B cell (primary cell): ENCODE data around the gene GNA12. TPM values are rescaled to one million over a fixed set of nuclear protein-coding genes. Genes with fewer than 3 reads are reported as not detected.
A peak's percentile ranks its signal among the peaks of the same experiment; 100 is the strongest.

Experiments
- ATAC-seq: fragments of 200-7000 bp; cut with Tn5 transposase; one replicate; pipeline ENCODE4 v1.10.0; 2021; ENCODE audit warnings: low read depth, mild to moderate bottlenecking, moderate number of reproducible peaks, moderate library complexity
- CTCF ChIA-PET: fragments of 350-600 bp; sonication (Branson Sonifier 250); formaldehyde crosslinking; loops from one replicate; lab custom pipeline; 2021; ENCODE audit warnings: antibody characterized with exemption, inconsistent platforms; lab: Charles Lee
- POLR2A ChIA-PET: fragments of 350-600 bp; sonication (Branson Sonifier 250); formaldehyde crosslinking; loops from one replicate; lab custom pipeline; 2021; ENCODE audit warnings: antibody characterized with exemption; lab: Charles Lee
- DNase-seq: peaks from one replicate; pipeline ENCODE4 v3.0.0; 2013
- H2AFZ ChIP-seq: 2 replicates; pipeline ENCODE4 v1.6.1; 2012; ENCODE audit warnings: mild to moderate bottlenecking, low read depth, low read length; ENCODE audit not compliant: insufficient read depth, poor library complexity, severe bottlenecking
- H3K27ac ChIP-seq, 2 donors: 1 replicate in 1 of 2; 2 replicates in 1 of 2; pipeline ENCODE4 v1.5.1; 2012 to 2013; ENCODE audit warnings: low read length in 2 of 2, mild to moderate bottlenecking in 2 of 2, moderate library complexity in 1 of 2
- H3K27me3 ChIP-seq, 4 experiments: fragments of 200-600 bp in 1 of 4; sonication (generic) in 1 of 4; replicated peaks in 1 of 4; 1 replicate in 2 of 4; 2 replicates in 2 of 4; pipeline versions ENCODE4 v1.6.1 to v1.7.0; 2013 to 2016; ENCODE audit warnings: low read length in 3 of 4, mild to moderate bottlenecking in 2 of 4, mixed read lengths in 1 of 4, moderate library complexity in 1 of 4; ENCODE audit not compliant: insufficient read depth in 4 of 4, control insufficient read depth in 3 of 4; ENCODE audit errors: control extremely low read depth in 1 of 4
- H3K36me3 ChIP-seq, 2 experiments: replicated peaks in 1 of 2; 1 replicate in 1 of 2; 2 replicates in 1 of 2; pipeline versions ENCODE4 v1.6.1 to v1.7.1; 2013; ENCODE audit warnings: low read length in 1 of 2; ENCODE audit not compliant: insufficient read depth in 2 of 2, control insufficient read depth in 1 of 2; ENCODE audit errors: control extremely low read depth in 1 of 2, extremely low read depth in 1 of 2
- H3K4me1 ChIP-seq, 2 donors: fragments of 200-600 bp in 1 of 2; sonication (generic) in 1 of 2; 1 replicate in 1 of 2; 2 replicates in 1 of 2; pipeline versions ENCODE4 v1.5.1 to v1.6.1; 2013 to 2017; ENCODE audit warnings: low read length in 2 of 2; ENCODE audit not compliant: control insufficient read depth in 2 of 2, insufficient read depth in 2 of 2
- H3K4me2 ChIP-seq: replicated peaks from 2 replicates; pipeline ENCODE3; 2012; ENCODE audit warnings: mild to moderate bottlenecking, low read depth, low read length; ENCODE audit not compliant: poor library complexity, severe bottlenecking
- H3K4me3 ChIP-seq, 5 experiments: fragments of 200-600 bp in 1 of 5; sonication (generic) in 1 of 5; 1 replicate in 3 of 5; 2 replicates in 2 of 5; pipeline versions ENCODE4 v1.5.1 to v1.7.0; 2011 to 2016; ENCODE audit warnings: low read length in 4 of 5, mild to moderate bottlenecking in 4 of 5, low read depth in 2 of 5, control low read depth in 1 of 5, moderate library complexity in 1 of 5; ENCODE audit not compliant: insufficient read depth in 1 of 5; ENCODE audit errors: control extremely low read depth in 1 of 5, extremely low read depth in 1 of 5
- H3K79me2 ChIP-seq: fragments of 200-600 bp; sonication (generic); one replicate; pipeline ENCODE4 v1.6.0; 2016; ENCODE audit warnings: low read length; ENCODE audit not compliant: control insufficient read depth, insufficient read depth
- H3K9ac ChIP-seq: fragments of 200-600 bp; sonication (generic); 2 replicates; pipeline ENCODE4 v1.6.1; 2017; ENCODE audit warnings: mild to moderate bottlenecking, low read length, moderate library complexity
- H3K9me3 ChIP-seq, 3 donors: one replicate each; pipeline versions ENCODE4 v1.6.1 to v1.7.1; 2013; ENCODE audit warnings: low read length in 2 of 3; ENCODE audit not compliant: control insufficient read depth in 2 of 3, insufficient read depth in 1 of 3; ENCODE audit errors: control extremely low read depth in 1 of 3
- H4K20me1 ChIP-seq: 2 replicates; pipeline ENCODE4 v1.6.0; 2012; ENCODE audit warnings: mild to moderate bottlenecking, low read length; ENCODE audit not compliant: insufficient read depth, control insufficient read depth, poor library complexity, severe bottlenecking
- H3K27ac Mint-ChIP-seq: one replicate; pipeline ENCODE4 v1.8.0; 2021; ENCODE audit warnings: mixed read lengths
- H3K27me3 Mint-ChIP-seq: one replicate; pipeline ENCODE4 v1.8.0; 2021; ENCODE audit warnings: mixed read lengths
- H3K4me1 Mint-ChIP-seq: one replicate; pipeline ENCODE4 v1.8.0; 2021; ENCODE audit warnings: mixed read lengths
- H3K4me3 Mint-ChIP-seq: one replicate; pipeline ENCODE4 v1.8.0; 2021; ENCODE audit warnings: mixed read lengths
- H3K9me3 Mint-ChIP-seq: one replicate; pipeline ENCODE4 v1.8.0; 2022; ENCODE audit warnings: mixed read lengths; ENCODE audit not compliant: insufficient read depth
- EZH2 ChIP-seq: IDR thresholded peaks from 2 replicates; pipeline ENCODE4 v1.6.1; 2012; ENCODE audit warnings: borderline replicate concordance, low read depth, mild to moderate bottlenecking, moderate library complexity, low read length; ENCODE audit not compliant: insufficient read depth, poor library complexity, severe bottlenecking
- WGBS: methylation state at CpG from one replicate; pipeline ENCODE4 v1.1.5; 2013; ENCODE audit warnings: missing lambda C conversion rate; ENCODE audit not compliant: insufficient coverage; 5-methylcytosine and 5-hydroxymethylcytosine counted together
- intact Hi-C: fragments of 100-400 bp; cut with micrococcal nuclease; formaldehyde crosslinking; loops from one replicate; pipeline ENCODE4 v1.10.0; 2022
- polyA plus RNA-seq: library from polyadenylated mRNA; depleted of rRNA; stranded (reverse); fragments of >200 nt; gene quantifications from 2 replicates; pipeline ENCODE4 v1.2.3, GENCODE V29; 2012
- total RNA-seq, 2 donors: library from RNA; stranded (reverse); fragments of 120-200 nt in 1 of 2; gene quantifications; 1 replicate in 1 of 2; 2 replicates in 1 of 2; pipeline versions ENCODE4 v1.2.3 to v1.2.4, GENCODE V29; 2013 to 2022
- TF ChIP-seq, protein P1 (sequence below): fragments of 200-600 bp; IDR thresholded peaks from one replicate; pipeline ENCODE4 v1.8.0; 2022; ENCODE audit warnings: antibody characterized with exemption, mild to moderate bottlenecking

Gene GNA12
- total and polyA plus RNA-seq, 2 donors (not counting 1 experiment from before 2014, with no cell fraction given): 34.6 to 110 TPM

GRCh38 chr7:2709553-2710285 lies 134.4 kb downstream of the GNA12 start:
- Mint-ChIP-seq H3K27me3 (no peaks in the 10 kb centered on the region), H3K4me3 (peak overlapping the region; percentile 92), H3K9me3 (no peaks in the 10 kb centered on the region), H3K4me1 (peaks cover 47% of the 10 kb centered on the region), H3K27ac (peak overlapping the region; percentile 97)
- Histone ChIP-seq H3K36me3 (peaks cover 0 to 12% of the 10 kb centered on the region in 2 experiments), H4K20me1 (no peaks in the 10 kb centered on the region), H3K9ac (peak overlapping the region; percentile 70), H3K4me2 (peak overlapping the region; percentile 85), H3K79me2 (peaks cover 3% of the 10 kb centered on the region), H3K9me3 (peaks cover 0 to 9% (median 0%) of the 10 kb centered on the region in 3 donors), H3K27me3 (no peaks in the 10 kb centered on the region), H3K4me3 (peak overlapping the region in 4 of 5 experiments; percentile 44 to 77 (median 60)), H3K27ac (peak overlapping the region; percentile 93 to 95), H3K4me1 (peaks cover 30 to 45% of the 10 kb centered on the region in 2 donors), H2AFZ (peak overlapping the region; percentile 56)
- peak; percentile 91 for DNase-seq
- ChIA-PET POLR2A (interaction anchor here (0.5 to 2.9 kb wide), 15 partner anchors 9 to 1082 kb away, joined by 3 to 24 read pairs (median 5); no protein-coding TSS in a partner anchor), CTCF (interaction anchor here (0.6 to 7.2 kb wide), 51 partner anchors 8 to 445 kb away, joined by 3 to 128 read pairs (median 4); partner anchors contain the start of genes AMZ1, BRAT1 and TTYH3)
- 23% methylated on average over 32 of the region's 35 CpGs for WGBS
- intact Hi-C loops: loop anchor here (1.0 to 5.0 kb wide), 12 partner anchors 10 to 269 kb away; partner anchors contain the start of gene BRAT1
- peak; percentile 74 for ATAC-seq
- TF ChIP-seq, protein P1, sequence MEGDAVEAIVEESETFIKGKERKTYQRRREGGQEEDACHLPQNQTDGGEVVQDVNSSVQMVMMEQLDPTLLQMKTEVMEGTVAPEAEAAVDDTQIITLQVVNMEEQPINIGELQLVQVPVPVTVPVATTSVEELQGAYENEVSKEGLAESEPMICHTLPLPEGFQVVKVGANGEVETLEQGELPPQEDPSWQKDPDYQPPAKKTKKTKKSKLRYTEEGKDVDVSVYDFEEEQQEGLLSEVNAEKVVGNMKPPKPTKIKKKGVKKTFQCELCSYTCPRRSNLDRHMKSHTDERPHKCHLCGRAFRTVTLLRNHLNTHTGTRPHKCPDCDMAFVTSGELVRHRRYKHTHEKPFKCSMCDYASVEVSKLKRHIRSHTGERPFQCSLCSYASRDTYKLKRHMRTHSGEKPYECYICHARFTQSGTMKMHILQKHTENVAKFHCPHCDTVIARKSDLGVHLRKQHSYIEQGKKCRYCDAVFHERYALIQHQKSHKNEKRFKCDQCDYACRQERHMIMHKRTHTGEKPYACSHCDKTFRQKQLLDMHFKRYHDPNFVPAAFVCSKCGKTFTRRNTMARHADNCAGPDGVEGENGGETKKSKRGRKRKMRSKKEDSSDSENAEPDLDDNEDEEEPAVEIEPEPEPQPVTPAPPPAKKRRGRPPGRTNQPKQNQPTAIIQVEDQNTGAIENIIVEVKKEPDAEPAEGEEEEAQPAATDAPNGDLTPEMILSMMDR: peak; percentile 94
- TF ChIP-seq EZH2: no peak
